ENCODE measurements around the gene NUP210L.

DNA sequence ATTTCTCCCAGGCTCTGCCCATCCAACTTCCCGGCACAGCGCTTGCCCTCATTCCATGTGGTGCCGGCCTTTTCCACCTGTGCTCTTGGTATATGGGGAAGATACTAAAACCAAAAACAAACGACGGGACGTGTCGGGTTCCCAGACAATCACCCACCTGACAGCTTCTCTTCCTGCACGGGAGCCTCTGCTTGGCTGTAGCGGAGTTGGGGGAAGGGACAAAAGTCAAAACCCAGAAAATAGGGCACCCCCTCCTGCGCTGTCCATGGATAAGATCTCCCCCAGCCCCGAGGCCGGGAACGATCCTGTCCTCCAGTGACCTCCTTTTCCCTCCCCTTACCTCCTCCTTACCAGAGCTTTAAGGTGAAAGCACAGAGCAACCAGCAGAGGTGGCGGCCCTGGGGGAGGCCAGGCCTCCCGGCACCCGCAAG is 178.0 kb downstream of the NUP210L start:
- TF ChIP-seq, protein P1, sequence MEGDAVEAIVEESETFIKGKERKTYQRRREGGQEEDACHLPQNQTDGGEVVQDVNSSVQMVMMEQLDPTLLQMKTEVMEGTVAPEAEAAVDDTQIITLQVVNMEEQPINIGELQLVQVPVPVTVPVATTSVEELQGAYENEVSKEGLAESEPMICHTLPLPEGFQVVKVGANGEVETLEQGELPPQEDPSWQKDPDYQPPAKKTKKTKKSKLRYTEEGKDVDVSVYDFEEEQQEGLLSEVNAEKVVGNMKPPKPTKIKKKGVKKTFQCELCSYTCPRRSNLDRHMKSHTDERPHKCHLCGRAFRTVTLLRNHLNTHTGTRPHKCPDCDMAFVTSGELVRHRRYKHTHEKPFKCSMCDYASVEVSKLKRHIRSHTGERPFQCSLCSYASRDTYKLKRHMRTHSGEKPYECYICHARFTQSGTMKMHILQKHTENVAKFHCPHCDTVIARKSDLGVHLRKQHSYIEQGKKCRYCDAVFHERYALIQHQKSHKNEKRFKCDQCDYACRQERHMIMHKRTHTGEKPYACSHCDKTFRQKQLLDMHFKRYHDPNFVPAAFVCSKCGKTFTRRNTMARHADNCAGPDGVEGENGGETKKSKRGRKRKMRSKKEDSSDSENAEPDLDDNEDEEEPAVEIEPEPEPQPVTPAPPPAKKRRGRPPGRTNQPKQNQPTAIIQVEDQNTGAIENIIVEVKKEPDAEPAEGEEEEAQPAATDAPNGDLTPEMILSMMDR (IDR thresholded peaks at IDR 0.05) = no peak
- no peak for TF ChIP-seq POLR2A (IDR thresholded peaks at IDR 0.05)
